HepG2 (cell line): ENCODE measurements around the gene LYZ. TPM values are rescaled to one million over a fixed set of nuclear protein-coding genes. Genes with fewer than 3 reads are reported as not detected.

ENCODE experiments used
- KDM6A ChIP-seq: IDR thresholded peaks from 2 replicates; pipeline ENCODE4 v1.6.1; 2016; ENCODE audit warnings: low read depth
- MED13 ChIP-seq: sonication (generic); formaldehyde crosslinking; IDR thresholded peaks from 2 replicates; pipeline ENCODE4 v1.5.0; 2020; ENCODE audit warnings: missing genetic modification reagents
- REL ChIP-seq: sonication (generic); formaldehyde crosslinking; conservative IDR thresholded peaks from 2 replicates; pipeline ENCODE4 v1.8.0; 2022; ENCODE audit warnings: mild to moderate bottlenecking, missing genetic modification reagents, moderate library complexity
- SIX1 ChIP-seq: sonication (generic); formaldehyde crosslinking; IDR thresholded peaks from 2 replicates; pipeline ENCODE4 v1.4.0; 2020; ENCODE audit warnings: missing genetic modification reagents, borderline replicate concordance
- SMAD9 ChIP-seq: sonication (generic); formaldehyde crosslinking; IDR thresholded peaks from 2 replicates; pipeline ENCODE4 v1.5.1; 2020; ENCODE audit warnings: mild to moderate bottlenecking, missing genetic modification reagents
- SNAI1 ChIP-seq: sonication (generic); formaldehyde crosslinking; IDR thresholded peaks from 2 replicates; pipeline ENCODE4 v1.5.0; 2020; ENCODE audit warnings: mild to moderate bottlenecking, missing genetic modification reagents, borderline replicate concordance
- SNAPC2 ChIP-seq: sonication (generic); formaldehyde crosslinking; IDR thresholded peaks from 2 replicates; pipeline ENCODE4 v1.8.1; 2022; ENCODE audit warnings: mild to moderate bottlenecking, missing genetic modification reagents
- TP53 ChIP-seq: sonication (generic); formaldehyde crosslinking; conservative IDR thresholded peaks from 2 replicates; pipeline ENCODE4 v1.4.0; 2020; ENCODE audit warnings: missing genetic modification reagents
- YY1 ChIP-seq: IDR thresholded peaks from 2 replicates; pipeline ENCODE4 v1.6.1; 2011; ENCODE audit warnings: low read length, low read depth, moderate library complexity, mild to moderate bottlenecking; ENCODE audit not compliant: insufficient read depth, insufficient replicate concordance
- ZBTB4 ChIP-seq: sonication (generic); formaldehyde crosslinking; IDR thresholded peaks from 2 replicates; pipeline ENCODE4 v1.4.0; 2020; ENCODE audit warnings: missing genetic modification reagents, mild to moderate bottlenecking, borderline replicate concordance
- ZNF407 ChIP-seq: sonication (generic); formaldehyde crosslinking; IDR thresholded peaks from one replicate; pipeline ENCODE4 v1.5.1; 2020; ENCODE audit warnings: mild to moderate bottlenecking, missing genetic modification reagents; ENCODE audit errors: not compliant biosample characterization
- ZNF709 ChIP-seq: sonication (generic); formaldehyde crosslinking; IDR thresholded peaks from 2 replicates; pipeline ENCODE4 v1.5.0; 2020; ENCODE audit warnings: mild to moderate bottlenecking, missing genetic modification reagents
- polyA plus RNA-seq, 8 experiments: library from polyadenylated mRNA; depleted of rRNA in 3 of 8; stranded (reverse) in 7 of 8; unstranded in 1 of 8; fragments of >200 nt; fragmentation: Illumina TruSeq in 4 of 8; extraction: Trizol in 4 of 8; gene quantifications; 2 replicates each; pipeline versions ENCODE4 v1.2.1 to v1.2.3, GENCODE V29; 2011 to 2016; ENCODE audit warnings: low read depth in 4 of 8, missing spikeins in 1 of 8, mixed read lengths in 1 of 8; ENCODE audit not compliant: insufficient read depth in 1 of 8
- total RNA-seq, 5 experiments: library from RNA; depleted of rRNA; stranded (reverse); fragments of >200 nt; fragmentation: Illumina TruSeq; extraction: Trizol; gene quantifications; 2 replicates each; pipeline ENCODE4 v1.2.3, GENCODE V29; 2016; ENCODE audit warnings: low read depth in 1 of 5
- TF ChIP-seq, protein P1 (sequence below): sonication (generic); formaldehyde crosslinking; conservative IDR thresholded peaks from 2 replicates; pipeline ENCODE4 v1.4.0; 2020; ENCODE audit warnings: mild to moderate bottlenecking, missing genetic modification reagents, moderate library complexity

The LYZ gene
- total and polyA plus RNA-seq, 2 of the 13 experiments (the other 11 are each of a cell fraction or from before 2014, with no cell fraction given): 1,788 to 2,054 TPM

- TF ChIP-seq ZNF407 (peak; percentile 80), ZBTB4 (CRISPR knock-in tag) (0 out of 2 replicates have a peak, but pooled peaks have one; percentile 47), REL (CRISPR knock-in tag) (peak; percentile 63), YY1 (peak; percentile 69), SNAPC2 (peak; percentile 92), KDM6A (CRISPR knock-in tag) (no peak), MED13 (CRISPR knock-in tag) (no peak), ZNF709 (CRISPR knock-in tag) (peak; percentile 33; the same call in 1 of the 2 replicates), TP53 (CRISPR knock-in tag) (no peak; the same call in 1 of the 2 replicates), SIX1 (CRISPR knock-in tag) (no peak), SMAD9 (no peak), SNAI1 (peak; percentile 67; the same call in 1 of the 2 replicates)
- TF ChIP-seq, protein P1, sequence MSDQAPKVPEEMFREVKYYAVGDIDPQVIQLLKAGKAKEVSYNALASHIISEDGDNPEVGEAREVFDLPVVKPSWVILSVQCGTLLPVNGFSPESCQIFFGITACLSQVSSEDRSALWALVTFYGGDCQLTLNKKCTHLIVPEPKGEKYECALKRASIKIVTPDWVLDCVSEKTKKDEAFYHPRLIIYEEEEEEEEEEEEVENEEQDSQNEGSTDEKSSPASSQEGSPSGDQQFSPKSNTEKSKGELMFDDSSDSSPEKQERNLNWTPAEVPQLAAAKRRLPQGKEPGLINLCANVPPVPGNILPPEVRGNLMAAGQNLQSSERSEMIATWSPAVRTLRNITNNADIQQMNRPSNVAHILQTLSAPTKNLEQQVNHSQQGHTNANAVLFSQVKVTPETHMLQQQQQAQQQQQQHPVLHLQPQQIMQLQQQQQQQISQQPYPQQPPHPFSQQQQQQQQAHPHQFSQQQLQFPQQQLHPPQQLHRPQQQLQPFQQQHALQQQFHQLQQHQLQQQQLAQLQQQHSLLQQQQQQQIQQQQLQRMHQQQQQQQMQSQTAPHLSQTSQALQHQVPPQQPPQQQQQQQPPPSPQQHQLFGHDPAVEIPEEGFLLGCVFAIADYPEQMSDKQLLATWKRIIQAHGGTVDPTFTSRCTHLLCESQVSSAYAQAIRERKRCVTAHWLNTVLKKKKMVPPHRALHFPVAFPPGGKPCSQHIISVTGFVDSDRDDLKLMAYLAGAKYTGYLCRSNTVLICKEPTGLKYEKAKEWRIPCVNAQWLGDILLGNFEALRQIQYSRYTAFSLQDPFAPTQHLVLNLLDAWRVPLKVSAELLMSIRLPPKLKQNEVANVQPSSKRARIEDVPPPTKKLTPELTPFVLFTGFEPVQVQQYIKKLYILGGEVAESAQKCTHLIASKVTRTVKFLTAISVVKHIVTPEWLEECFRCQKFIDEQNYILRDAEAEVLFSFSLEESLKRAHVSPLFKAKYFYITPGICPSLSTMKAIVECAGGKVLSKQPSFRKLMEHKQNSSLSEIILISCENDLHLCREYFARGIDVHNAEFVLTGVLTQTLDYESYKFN (CRISPR knock-in tag): peak; percentile 77
Observed at GRCh38 chr12:69359531-69360347, 11.6 kb downstream of the LYZ start, which contains the start of gene YEATS4 (continued).
